ENCODE data around the gene PARN. TPM values are rescaled to one million over a fixed set of nuclear protein-coding genes. Genes with fewer than 3 reads are reported as not detected.
"Not testable (repeated sequence)": the region's sequence is repeated elsewhere in the genome, so short reads cannot be mapped to it uniquely, and the experiment has no call there.

The PARN gene
- total RNA-seq, 6 experiments from 2014 or later = 12.1 to 28.0 (median 15.6) TPM

- ATAC-seq (no peak), DNase-seq (no peak)
- H3K27me3 ChIP-seq = no peaks in the 10 kb centered on the region
- no peaks in the 10 kb centered on the region for H3K4me1 ChIP-seq
- H3K4me3 ChIP-seq = no peak overlapping the region
- 94% methylated on average over 4 of the region's 5 CpGs for WGBS (ENCODE audit: insufficient coverage, low coverage, low lambda C conversion rate, missing lambda C conversion rate)
- intact Hi-C loops (cut with DNase I) = no loop called here
- no peak overlapping the region for H3K27ac ChIP-seq
- H3K36me3 ChIP-seq = no peaks in the 10 kb centered on the region
- no peaks in the 10 kb centered on the region for H3K9me3 ChIP-seq
- TF ChIP-seq CTCF (IDR thresholded peaks at IDR 0.05) (no peak), POLR2A (IDR thresholded peaks at IDR 0.05) (no peak)
Measured at GRCh38 chr16:14447783-14448182, 182.3 kb downstream of the PARN start.

- H3K27ac ChIP-seq = no peak overlapping the region
- ATAC-seq = no peak
- intact Hi-C loops (cut with DNase I) = no loop called here
- no peak overlapping the region for H3K4me3 ChIP-seq
- no peak for DNase-seq
- no peaks in the 10 kb centered on the region for H3K36me3 ChIP-seq
- no peak for TF ChIP-seq POLR2A (IDR thresholded peaks at IDR 0.05)
- TF ChIP-seq CTCF (IDR thresholded peaks at IDR 0.05) = no peak
- H3K4me1 ChIP-seq = no peaks in the 10 kb centered on the region
- no peaks in the 10 kb centered on the region for H3K27me3 ChIP-seq
- WGBS (ENCODE audit: insufficient coverage, low coverage, low lambda C conversion rate, missing lambda C conversion rate) = 86% methylated on average over 5 of the region's 5 CpGs
- H3K9me3 ChIP-seq = no peaks in the 10 kb centered on the region
Measured at GRCh38 chr16:14446796-14447195, 183.3 kb downstream of the PARN start.

- H3K4me3 ChIP-seq = no peak overlapping the region
- H3K36me3 ChIP-seq = no peaks in the 10 kb centered on the region
- DNase-seq (no peak), ATAC-seq (no peak)
- no peaks in the 10 kb centered on the region for H3K27me3 ChIP-seq
- TF ChIP-seq CTCF (IDR thresholded peaks at IDR 0.05) = no peak
- intact Hi-C loops (cut with DNase I) = no loop called here
- H3K27ac ChIP-seq = no peak overlapping the region
- H3K9me3 ChIP-seq = no peaks in the 10 kb centered on the region
- no peaks in the 10 kb centered on the region for H3K4me1 ChIP-seq
- WGBS (ENCODE audit: insufficient coverage, low coverage, low lambda C conversion rate, missing lambda C conversion rate) = 96% methylated on average over 8 of the region's 12 CpGs
Measured at GRCh38 chr16:14445937-14446715, 183.9 kb downstream of the PARN start.

GRCh38 chr16:14444979-14445810 lies 184.9 kb downstream of the PARN start:
- Histone ChIP-seq H3K27ac (no peak overlapping the region), H3K36me3 (no peaks in the 10 kb centered on the region), H3K4me3 (no peak overlapping the region), H3K9me3 (no peaks in the 10 kb centered on the region), H3K4me1 (no peaks in the 10 kb centered on the region), H3K27me3 (no peaks in the 10 kb centered on the region)
- WGBS (ENCODE audit: insufficient coverage, low coverage, low lambda C conversion rate, missing lambda C conversion rate) = 94% methylated on average over 5 of the region's 8 CpGs
- ATAC-seq = no peak
- no peak for DNase-seq
- TF ChIP-seq POLR2A (IDR thresholded peaks at IDR 0.05) = no peak
- TF ChIP-seq CTCF (IDR thresholded peaks at IDR 0.05) = no peak
- intact Hi-C loops (cut with DNase I) = no loop called here

GRCh38 chr16:14441533-14441932 lies 188.5 kb downstream of the PARN start:
- intact Hi-C loops (cut with DNase I); H3K27me3 ChIP-seq; ATAC-seq; H3K36me3 ChIP-seq; H3K4me1 ChIP-seq; H3K27ac ChIP-seq; H3K9me3 ChIP-seq; H3K4me3 ChIP-seq; DNase-seq: not testable (repeated sequence)
- WGBS (ENCODE audit: insufficient coverage, low coverage, low lambda C conversion rate, missing lambda C conversion rate) = 90% methylated on average over 5 of the region's 9 CpGs

Data from right lobe of liver (tissue), 6 donors.